HG02840 (cell line): ENCODE results near the gene BUD23.
"Not testable (repeated sequence)": the region's sequence is repeated elsewhere in the genome, so short reads cannot be mapped to it uniquely, and the experiment has no call there.

Experiments used
- ATAC-seq: cut with Tn5 transposase; IDR thresholded peaks from one replicate; pipeline ENCODE4 v1.9.1; 2021; ENCODE audit warnings: mild to moderate bottlenecking, moderate library complexity, moderate number of reproducible peaks; ENCODE audit not compliant: unreplicated experiment, low FRiP score

BUD23 gene

DNA sequence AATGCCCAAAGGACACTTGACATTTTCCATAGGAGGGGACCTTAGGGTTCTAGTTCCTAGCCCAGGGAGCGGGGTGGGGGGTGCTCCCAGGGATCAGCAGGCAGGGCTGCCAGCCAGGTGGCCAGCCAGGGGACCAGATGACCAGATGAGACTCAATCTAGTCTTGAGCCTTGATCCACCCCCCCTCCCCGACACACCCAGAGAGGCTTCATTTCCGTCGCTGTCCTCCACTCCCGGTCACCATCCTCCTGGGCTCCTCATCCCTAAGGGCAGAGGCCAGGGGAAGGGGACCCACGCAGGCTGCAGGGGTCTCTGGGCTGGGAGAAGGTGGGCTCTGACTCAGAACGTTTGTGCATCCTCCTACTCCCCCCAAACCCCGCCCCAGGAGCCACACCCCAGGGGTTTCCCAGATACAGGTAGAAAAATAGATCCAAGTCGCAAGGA, 35.1 kb downstream of the BUD23 start:
- ATAC-seq = no peak

DNA sequence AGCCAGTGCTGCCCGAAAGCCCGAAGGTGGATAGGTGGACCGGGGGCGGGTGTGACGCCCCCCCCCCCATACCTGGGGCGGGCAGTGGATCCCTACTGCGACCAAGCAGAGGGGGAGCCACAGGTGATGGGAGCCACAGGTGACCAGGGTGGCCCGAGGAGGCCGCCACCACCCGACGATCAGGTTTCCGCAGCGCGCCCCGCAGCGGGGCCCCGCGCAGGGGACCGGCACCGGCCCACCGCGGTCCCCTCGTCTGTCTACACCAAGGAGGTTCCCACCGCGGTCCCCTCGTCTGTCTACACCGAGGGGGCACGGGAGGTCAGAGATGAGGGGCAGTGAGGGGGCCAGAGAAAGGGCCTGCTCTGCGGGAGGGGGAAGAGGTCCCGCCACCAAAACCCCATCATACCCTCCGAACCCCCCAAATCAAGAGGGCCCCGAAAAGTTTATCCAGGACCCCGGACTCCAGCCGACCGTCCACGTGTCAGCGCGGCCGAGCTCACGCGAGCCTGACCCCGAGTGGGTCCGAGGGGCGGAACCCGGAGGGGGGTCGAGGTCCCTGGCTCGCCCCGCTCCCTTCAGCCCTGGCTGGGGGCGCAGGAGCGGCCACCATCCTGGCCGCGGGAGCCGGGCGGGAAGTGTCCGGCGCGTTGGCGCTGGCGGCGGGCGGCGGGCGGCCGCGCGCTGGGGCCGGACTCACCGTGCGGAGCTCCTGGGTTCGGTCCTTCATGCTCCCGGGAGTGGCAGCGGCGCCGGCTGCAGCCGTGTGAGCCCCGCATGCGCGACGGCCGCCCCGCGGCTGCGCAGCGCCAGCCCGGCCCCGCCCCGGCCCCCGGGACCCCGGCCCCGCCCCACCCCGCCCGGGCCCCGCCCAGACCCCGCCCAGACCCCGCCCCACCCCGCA, 35.8 kb downstream of the BUD23 start, which contains the start of gene STX1A:
Gene STX1A (minus strand): TSS at position 765 of the 901 bp plus-strand sequence. CDS start 38 bp downstream, at position 727.
- ATAC-seq = no peak

DNA sequence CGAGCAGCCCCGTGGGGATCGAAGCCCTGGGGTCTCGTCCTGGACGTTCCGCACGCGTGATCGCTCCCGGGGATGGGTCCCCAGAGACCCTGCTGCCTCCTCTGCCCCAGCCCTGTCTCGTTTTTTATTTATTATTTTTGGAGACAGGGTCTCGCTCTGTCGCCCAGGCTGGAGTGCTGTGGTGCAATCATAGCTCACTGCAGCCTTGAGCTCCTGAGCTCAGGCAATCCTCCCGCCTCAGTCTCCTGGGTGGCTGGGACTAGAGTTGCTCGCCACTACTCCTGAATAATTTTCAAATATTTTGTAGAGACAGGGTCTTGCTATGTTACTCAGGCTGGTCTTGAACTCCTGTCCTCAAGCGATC, 36.4 kb downstream of the BUD23 start:
- ATAC-seq = no peak

DNA sequence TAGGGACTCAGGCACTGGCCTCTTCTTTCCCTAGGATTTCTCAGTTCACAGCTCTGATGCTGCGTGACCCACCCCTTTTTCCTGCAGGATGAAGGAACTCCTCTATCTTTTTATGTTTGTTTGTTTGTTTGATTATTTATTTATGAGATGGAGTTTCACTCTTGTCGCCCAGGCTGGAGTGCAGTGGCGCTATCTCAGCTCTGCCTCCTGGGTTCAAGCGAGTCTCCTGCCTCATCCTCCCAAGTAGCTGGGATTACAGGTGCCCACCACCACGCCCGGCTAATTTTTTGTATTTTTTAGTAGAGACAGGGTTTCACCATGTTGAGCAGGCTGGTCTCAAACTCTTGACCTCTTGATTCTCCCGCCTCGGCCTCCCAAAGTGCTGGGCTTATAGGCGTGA, 37.0 kb downstream of the BUD23 start:
- ATAC-seq = not testable (repeated sequence)

DNA sequence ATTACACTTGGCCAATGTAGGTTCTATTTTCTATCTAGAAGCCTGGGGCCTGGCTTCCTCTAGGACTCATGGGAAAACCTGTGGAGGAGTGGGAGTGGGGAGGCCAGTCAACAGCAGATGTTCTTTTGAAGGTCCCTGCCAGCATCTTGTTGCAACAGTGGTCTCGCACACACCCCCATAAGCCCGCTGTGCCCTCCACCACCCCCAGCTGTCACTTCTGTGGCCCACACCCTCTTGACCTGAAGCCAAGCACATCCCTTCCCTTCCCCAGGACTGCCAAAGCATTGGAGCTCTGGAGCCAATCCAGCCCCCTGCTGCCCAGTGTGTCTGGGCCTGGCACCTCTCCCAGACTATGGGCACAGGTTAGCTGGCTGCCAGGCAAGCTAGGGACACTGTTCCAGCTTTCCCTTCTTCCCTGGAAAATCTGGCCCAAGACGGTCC, 38.0 kb downstream of the BUD23 start:
- ATAC-seq = no peak

DNA sequence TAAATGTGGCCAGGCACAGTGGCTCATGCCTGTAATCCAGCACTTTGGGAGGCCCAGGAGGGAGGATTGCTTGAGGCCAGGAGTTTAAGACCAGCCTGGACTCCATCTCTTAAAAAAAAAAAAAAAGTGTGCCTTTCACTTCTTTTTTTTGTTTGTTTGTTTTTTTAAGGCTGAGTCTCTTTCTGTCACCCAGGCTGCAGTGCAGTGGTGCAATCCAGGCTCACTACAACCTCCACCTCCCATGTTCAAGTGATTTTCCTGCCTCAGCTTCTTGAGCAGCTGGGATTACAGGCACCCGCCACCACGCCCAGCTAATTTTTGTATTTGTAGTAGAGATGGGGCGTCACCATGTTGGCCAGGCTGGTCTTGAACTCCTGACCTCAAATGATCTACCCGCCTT, 38.8 kb downstream of the BUD23 start:
- not testable (repeated sequence) for ATAC-seq

DNA sequence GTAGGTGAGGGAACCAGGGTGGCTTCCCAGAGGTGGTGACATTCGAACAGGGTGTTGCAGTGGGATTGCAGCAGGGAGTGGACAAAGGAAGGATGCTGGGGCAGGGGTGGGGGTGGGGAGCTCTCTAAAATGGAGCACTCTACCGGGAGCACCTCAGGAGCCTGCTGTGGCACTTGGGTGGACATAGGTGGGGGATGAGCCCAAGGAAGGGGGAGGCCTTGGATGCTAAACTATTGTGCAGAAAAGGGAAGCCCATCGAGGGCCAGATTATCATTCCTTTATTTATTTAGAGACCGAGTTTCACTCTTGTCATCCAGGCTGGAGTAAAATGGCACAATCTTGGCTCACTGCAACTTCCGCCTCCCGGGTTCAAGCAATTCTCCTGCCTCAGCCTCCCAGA, 39.4 kb downstream of the BUD23 start:
- no peak for ATAC-seq

DNA sequence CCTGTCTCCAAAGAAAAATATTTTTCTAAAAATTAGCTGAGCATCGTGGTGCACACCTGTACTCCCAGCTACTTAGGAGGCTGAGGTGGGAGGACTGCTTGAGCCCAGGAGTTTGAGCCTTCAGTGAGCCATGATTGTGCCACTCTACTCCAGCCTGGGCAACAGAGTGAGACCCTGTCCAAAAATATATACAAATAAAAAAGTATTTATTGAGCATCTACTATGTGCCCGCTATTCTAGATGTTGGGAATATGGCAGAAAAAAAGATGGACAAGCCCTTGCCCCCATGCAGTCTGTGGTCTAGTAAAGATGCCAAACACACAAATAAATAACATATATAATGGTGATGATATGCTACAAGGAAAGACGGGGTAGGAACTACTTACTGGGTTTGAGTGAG, 40.4 kb downstream of the BUD23 start:
- ATAC-seq = no peak

DNA sequence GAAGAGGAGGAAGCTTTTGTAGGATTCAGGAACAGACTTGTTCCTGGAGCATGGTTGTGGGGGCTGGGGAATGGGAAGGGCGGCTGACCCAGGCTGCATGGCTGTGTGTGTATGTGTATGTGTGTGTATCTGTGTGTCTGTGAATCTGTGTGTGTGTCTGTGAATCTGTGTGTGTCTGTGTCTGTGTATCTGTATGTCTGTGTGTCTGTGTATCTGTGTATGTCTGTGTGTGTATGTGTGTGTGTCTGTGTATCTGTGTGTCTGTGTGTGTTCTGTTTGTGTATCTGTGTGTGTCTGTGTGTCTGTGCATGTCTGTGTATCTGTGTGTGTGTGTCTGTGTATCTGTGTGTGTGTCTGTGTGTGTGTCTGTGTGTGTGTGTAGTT, 42.7 kb downstream of the BUD23 start:
- no peak for ATAC-seq

DNA sequence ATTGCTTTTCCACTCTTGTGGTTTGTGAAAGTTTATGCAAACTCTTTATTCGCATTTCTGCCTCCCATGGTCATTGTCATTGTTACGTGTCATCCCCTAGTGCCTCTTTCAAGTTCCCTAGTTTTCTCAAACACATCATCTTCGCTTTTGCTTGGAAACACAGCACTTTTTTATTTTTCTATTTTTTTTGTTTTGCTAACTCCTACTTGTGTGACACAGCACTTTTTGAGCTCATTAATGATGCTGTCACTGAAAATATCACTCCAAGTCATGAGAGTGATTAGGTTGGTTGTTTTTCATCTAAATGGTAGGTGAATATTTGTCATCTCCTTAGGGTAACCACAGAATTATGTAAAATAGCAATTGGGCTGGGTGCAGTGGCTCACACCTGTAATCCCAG, 44.6 kb downstream of the BUD23 start:
- no peak for ATAC-seq

DNA sequence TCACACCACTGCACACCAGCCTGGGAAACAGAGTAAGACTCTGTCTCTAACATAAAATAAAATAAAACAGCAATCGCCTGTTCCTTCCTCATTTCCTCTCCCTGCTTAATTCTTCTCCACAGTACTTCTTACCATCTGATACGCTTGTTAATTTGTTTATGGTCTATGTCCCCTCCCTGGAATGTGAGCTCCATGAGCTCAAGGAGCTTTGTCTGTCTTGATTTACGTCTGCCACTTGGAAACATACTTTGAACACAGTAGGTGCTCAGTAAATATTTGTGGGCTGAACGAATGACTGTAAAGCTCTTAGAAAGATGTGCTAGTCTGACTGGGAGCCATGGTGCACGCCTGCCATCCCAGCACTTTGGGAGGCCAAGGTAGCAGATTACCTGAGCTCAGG, 45.2 kb downstream of the BUD23 start:
- no peak for ATAC-seq

DNA sequence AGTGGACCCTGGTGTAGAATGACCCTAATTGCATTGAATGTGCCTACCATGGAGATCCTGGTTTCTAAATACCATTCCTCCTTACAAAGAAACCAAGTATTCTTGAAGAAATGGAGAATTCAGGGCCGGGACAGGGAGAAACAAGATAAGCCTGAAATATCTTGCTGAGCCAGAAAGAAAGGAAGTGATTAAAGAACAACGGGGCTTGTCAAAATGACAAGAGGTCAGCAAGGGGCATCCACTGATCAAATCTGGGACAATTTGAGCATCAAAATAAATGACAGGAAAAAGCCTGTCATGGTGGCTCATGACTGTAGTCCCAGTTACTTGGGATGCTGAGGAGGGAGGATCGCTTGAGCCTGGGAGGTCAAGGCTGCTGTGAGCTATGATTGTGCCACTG, 47.1 kb downstream of the BUD23 start:
- no peak for ATAC-seq

DNA sequence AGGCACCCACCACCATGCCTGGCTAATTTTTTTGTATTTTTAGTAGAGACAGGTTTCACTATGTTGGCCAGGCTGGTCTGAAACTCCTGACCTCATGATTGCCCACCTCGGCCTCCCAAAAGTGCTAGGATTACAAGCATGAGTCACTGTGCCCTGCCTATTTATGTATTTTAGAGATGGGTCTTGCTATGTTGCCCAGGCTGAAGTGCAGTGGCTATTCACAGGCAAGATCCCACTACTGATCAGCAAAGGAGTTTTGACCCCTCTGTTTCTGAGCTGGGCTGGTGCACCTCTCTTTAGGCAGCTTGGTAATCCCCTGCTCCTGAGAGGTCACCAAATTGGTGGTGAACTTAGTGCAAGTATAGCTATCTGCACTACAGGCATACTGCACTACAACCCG, 49.0 kb downstream of the BUD23 start:
- no peak for ATAC-seq

DNA sequence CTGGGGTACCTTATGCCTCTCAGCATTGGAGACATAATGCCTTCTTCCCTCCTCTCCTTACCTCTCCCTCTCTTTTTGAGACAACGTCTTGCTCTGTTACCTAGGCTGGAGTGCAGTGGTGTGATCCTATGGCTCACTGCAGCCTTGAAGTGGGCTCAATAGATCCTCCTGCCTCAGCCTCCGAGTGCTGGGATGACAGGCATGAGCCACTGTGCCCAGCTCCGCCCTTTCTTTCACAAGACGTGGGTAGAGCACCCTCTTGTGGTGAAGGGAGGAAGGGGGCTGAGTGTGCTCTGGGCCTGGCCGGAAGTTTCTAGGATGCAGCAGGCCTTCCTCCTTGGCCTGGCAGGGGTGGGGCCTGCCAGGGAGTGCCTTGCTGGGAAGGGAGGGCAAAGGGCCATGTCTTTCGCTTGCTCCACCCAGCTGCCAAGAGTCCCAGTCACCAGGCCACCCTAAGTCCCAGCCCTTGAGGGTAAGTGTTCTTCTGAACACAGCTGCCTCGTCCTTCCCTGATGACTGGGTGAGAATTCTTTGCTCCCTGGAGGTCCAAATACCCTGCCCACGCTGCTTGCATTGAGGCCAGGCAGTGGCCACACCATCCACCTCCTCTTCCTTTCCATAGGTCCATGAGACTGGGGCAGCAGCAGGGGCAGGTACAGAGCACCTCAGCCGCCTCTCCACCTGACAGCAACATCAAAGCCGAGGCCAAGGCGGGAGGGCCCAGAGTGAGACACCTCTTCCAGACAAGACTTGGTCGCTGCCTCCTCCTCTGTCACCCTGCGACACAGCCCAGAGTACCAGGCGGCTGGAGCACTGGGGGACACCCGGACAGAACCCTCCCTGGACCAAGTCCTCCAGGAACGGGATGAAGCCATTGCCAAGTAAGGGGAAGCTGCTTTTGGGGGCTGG, 51.5 kb downstream of the BUD23 start:
- ATAC-seq = no peak

DNA sequence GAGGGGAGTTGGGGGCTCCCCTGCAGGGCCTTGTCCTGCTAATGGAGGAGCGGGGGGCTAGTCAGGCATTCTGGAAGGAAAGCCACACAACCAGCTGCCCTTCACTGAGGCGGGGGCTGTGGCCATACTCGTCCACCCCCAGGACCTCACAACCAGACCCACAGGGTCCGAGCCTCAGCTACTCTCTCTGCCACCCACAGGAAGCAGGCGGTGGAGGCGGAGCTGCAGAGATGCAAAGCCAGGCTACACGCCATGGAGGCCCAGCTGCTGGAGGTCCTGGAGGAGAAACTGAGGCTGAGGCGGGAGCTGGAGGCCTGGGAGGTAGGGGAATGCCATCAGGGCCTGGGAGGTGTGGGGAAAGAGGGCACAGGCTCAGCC, 52.1 kb downstream of the BUD23 start:
- no peak for ATAC-seq

DNA sequence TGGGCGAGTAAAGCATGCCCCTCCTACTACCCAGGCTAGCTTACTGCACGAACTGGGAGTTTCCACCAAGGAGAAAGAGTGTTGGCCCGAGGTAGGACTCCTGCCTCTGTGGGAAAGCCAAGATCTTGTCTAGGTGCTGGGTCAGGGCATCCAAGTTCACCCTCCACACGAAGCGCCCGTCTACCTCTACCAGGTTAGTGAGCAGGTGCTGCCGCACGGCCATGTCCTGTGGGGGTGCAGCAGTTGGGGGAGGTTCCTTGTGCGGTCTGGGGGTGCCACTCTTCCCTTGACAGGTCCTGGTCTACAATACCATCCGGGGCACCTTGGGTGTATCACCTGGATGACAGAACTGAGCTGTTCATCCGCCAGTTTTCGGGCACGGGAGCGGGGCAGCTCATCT, 53.5 kb downstream of the BUD23 start:
- ATAC-seq = no peak

DNA sequence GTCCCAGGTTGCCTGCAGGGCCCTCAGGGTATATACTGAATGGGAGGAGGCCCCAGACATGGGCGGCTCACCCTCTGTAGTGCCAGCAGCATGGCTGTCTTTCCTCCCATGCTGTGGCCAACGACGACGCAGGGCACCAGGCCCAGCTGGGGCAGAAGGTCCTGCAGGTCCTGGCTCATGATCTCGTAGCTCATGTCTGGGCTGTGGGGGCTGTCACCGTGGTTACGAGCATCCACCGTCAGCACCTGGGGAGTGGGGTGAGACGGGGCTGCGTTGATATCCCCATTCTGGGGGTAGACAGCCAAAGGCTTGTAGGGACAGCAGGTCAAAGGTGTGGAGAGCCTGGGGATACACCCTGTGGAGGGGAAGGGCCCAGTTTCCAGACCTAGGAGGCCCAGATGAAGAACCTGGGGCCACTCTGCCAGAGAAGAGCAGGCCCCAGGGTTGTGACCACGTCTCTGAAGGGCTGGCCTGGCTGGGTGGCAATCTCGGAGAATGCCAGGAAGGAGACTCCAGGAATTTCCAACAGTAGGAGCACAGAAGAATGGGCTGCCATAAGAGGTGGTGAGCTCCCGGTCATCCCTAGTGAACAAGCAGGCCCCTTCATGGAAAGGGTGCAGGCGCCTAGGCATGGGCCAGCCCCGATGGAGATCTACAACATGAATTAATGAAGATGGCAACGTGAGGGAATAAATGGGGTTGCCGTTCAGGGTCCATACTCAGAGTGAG, 54.3 kb downstream of the BUD23 start:
- ATAC-seq = no peak

DNA sequence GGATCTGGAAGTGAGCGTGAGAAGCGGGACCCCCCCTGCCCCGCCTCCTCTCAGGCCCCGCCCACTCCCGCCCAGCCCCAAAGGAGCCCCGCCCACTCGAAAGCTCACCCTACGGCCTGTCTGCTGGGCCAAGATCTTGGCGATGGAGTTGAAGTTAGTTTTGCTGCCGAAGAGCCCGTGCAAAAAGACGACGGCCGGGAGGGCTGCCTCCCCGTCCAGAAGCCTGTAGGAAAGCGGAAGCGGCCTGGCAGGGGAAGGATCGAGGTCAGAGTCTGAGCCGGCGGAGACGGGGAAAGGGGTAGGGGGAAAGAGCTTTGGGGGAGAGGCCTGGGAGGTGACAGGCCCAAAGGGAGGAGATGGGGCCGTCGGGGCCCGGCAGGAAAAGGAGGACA, 54.8 kb downstream of the BUD23 start:
- peak; percentile 12 for ATAC-seq

DNA sequence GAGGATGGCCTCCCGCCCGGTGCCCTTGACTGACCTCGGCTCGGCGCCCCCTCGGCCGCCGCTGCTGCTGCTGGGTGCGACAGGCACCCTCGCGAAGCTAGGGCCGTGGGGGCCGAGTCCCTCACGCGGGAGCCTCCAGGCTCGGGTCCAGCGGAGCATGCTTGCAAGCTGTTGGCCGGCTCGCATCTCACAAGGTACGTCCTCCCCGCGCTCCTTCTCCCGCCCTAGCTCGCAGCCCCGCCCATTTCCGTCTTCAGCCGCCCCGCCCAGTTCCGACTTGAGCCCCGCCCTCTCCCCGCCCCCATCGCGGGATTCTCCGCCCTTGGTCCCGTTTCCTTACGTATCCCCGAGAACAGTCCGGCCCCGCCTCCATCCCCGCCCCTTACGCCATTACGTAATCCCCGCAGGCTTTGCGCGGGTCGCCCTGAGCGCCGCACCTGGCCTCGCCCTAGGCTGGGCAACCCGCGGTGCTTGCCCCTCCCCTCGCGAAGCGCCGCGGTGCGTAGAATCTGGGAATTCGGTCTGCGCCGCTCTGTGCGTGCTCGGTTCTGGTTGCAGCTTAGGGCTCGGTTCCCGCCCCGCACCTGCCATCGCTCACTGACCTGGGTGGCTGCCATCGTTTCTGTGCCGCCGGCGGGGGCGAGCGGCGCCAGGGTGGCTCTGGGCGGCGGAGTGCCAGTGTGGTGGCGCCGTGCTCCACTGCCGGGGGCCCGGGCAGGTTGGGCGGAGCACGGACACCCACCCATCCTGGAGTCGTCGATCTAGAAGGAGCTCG, 55.4 kb downstream of the BUD23 start, which contains the start of gene ABHD11:
Gene ABHD11 (minus strand): TSS at position 191 of the 775 bp plus-strand sequence. CDS start 32 bp downstream, at position 159.
- ATAC-seq = peak; percentile 88

DNA sequence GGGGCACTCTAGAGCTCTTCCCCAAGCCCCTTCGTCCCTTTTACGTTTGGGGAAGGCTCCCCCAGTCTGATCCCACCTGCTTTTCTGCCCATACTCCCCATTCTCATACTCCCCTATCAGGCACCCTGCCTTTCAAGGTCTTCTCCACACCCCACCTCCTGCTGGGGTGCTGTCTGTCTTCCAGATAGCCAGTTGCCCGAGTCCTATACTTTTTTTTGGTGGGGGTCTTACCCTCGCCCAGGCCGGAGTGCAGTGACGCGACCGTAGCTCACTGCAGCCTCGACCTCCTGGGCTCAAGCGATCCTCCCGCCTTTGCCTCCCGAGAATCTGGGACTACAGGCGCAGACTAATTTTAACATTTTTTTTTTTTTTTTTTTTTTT, 56.0 kb downstream of the BUD23 start:
- ATAC-seq = no peak
